Stimulated activated CD4-positive, alpha-beta T cell treated with anti-CD3 and anti-CD28 coated beads, Interleukin-2, amount 100 ng/mL, for 4 hours (primary cell): Measurements from ENCODE around the gene SEMA5A.

Source experiments
- DNase-seq: peaks from one replicate; pipeline ENCODE4 v3.0.0-alpha.2; 2020; ENCODE audit warnings: low read depth

The SEMA5A gene

GRCh38 chr5:9057406-9058000 lies 488.4 kb downstream of the SEMA5A start:
- no peak for DNase-seq

- no peak for DNase-seq
Observed at GRCh38 chr5:9056046-9056445, 489.8 kb downstream of the SEMA5A start.

GRCh38 chr5:9054821-9055589 lies 490.9 kb downstream of the SEMA5A start:
- DNase-seq, result no peak

- no peak for DNase-seq
Observed at GRCh38 chr5:9054322-9054721, 491.6 kb downstream of the SEMA5A start.

- no peak for DNase-seq
Observed at GRCh38 chr5:9052421-9052820, 493.5 kb downstream of the SEMA5A start.

- DNase-seq, result no peak
Observed at GRCh38 chr5:9051779-9052178, 494.1 kb downstream of the SEMA5A start.

- no peak for DNase-seq
Observed at GRCh38 chr5:9047932-9048331, 497.9 kb downstream of the SEMA5A start.

- DNase-seq, result no peak
Observed at GRCh38 chr5:9046756-9047481, 499.0 kb downstream of the SEMA5A start.

GRCh38 chr5:9045946-9046345 lies 499.9 kb downstream of the SEMA5A start:
- DNase-seq, result no peak

GRCh38 chr5:9042241-9042640 lies 503.6 kb downstream of the SEMA5A start:
- no peak for DNase-seq

GRCh38 chr5:9040475-9040874 lies 505.4 kb downstream of the SEMA5A start:
- no peak for DNase-seq

GRCh38 chr5:9037048-9037447 lies 508.8 kb downstream of the SEMA5A start:
- DNase-seq, result no peak

GRCh38 chr5:9035346-9035745 lies 510.5 kb downstream of the SEMA5A start:
- no peak for DNase-seq

- no peak for DNase-seq
Observed at GRCh38 chr5:9034649-9035048, 511.2 kb downstream of the SEMA5A start.

GRCh38 chr5:9033524-9033923 lies 512.4 kb downstream of the SEMA5A start:
- DNase-seq, result no peak

GRCh38 chr5:9025942-9026341 lies 519.9 kb downstream of the SEMA5A start:
- no peak for DNase-seq

- DNase-seq, result no peak
Observed at GRCh38 chr5:9020996-9021395, 524.9 kb downstream of the SEMA5A start.

- DNase-seq, result no peak
Observed at GRCh38 chr5:9015937-9016270, 530.0 kb downstream of the SEMA5A start.

- DNase-seq, result no peak
Observed at GRCh38 chr5:9015260-9015936, 530.5 kb downstream of the SEMA5A start.

GRCh38 chr5:9013147-9013546 lies 532.7 kb downstream of the SEMA5A start:
- DNase-seq, result no peak

- no peak for DNase-seq
Observed at GRCh38 chr5:9009931-9010651, 535.8 kb downstream of the SEMA5A start.

GRCh38 chr5:8997542-8998070 lies 548.3 kb downstream of the SEMA5A start:
- DNase-seq, result no peak
